ENCODE results near the gene RGMA.

The RGMA gene

GRCh38 chr15:93076875-93077274, 12.1 kb downstream of the RGMA start:
- DNase-seq (ENCODE audit: low spot score), result no peak
- in situ Hi-C loops (cut with MboI; ENCODE audit: low sequenced_read_pairs, unreplicated experiment), result loop anchor here (25.0 kb wide), 1 partner anchor 1035 kb away; no protein-coding TSS in a partner anchor
- TF ChIP-seq, protein P1, sequence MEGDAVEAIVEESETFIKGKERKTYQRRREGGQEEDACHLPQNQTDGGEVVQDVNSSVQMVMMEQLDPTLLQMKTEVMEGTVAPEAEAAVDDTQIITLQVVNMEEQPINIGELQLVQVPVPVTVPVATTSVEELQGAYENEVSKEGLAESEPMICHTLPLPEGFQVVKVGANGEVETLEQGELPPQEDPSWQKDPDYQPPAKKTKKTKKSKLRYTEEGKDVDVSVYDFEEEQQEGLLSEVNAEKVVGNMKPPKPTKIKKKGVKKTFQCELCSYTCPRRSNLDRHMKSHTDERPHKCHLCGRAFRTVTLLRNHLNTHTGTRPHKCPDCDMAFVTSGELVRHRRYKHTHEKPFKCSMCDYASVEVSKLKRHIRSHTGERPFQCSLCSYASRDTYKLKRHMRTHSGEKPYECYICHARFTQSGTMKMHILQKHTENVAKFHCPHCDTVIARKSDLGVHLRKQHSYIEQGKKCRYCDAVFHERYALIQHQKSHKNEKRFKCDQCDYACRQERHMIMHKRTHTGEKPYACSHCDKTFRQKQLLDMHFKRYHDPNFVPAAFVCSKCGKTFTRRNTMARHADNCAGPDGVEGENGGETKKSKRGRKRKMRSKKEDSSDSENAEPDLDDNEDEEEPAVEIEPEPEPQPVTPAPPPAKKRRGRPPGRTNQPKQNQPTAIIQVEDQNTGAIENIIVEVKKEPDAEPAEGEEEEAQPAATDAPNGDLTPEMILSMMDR (IDR thresholded peaks at IDR 0.05; ENCODE audit: borderline replicate concordance, control extremely low read depth, extremely low read depth, insufficient read depth, missing control alignments), result no peak

GRCh38 chr15:93076217-93076616, 12.8 kb downstream of the RGMA start:
- TF ChIP-seq, protein P1 (IDR thresholded peaks at IDR 0.05; ENCODE audit: borderline replicate concordance, control extremely low read depth, extremely low read depth, insufficient read depth, missing control alignments), result no peak
- no peak for DNase-seq (ENCODE audit: low spot score)
- in situ Hi-C loops (cut with MboI; ENCODE audit: low sequenced_read_pairs, unreplicated experiment), result loop anchor here (25.0 kb wide), 1 partner anchor 1036 kb away; no protein-coding TSS in a partner anchor

DNA sequence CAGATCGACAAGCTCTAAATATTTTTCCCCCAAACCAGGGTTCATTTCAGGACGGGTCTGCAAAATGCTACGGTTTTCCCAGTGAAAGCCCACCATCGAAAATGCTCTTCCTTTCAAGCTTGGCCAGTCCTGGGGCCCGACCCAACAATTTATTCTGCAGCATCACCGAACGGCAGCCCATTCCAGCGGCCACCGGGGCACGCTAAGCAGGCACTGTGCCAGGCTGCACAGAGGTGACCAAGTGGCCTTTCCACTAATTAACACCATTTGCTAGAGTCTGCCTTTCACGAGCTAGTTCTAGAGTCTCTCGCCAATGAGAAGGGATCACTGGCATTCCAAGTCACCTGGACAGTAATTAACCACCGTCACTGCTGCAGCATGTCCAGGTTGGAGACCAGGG, 14.4 kb downstream of the RGMA start:
- no peak for DNase-seq (ENCODE audit: low spot score)
- in situ Hi-C loops (cut with MboI; ENCODE audit: low sequenced_read_pairs, unreplicated experiment), result no loop called here
- TF ChIP-seq, protein P1 (IDR thresholded peaks at IDR 0.05; ENCODE audit: borderline replicate concordance, control extremely low read depth, extremely low read depth, insufficient read depth, missing control alignments), result no peak

- TF ChIP-seq, protein P1 (IDR thresholded peaks at IDR 0.05; ENCODE audit: borderline replicate concordance, control extremely low read depth, extremely low read depth, insufficient read depth, missing control alignments), result no peak
- DNase-seq (ENCODE audit: low spot score), result no peak
- in situ Hi-C loops (cut with MboI; ENCODE audit: low sequenced_read_pairs, unreplicated experiment), result no loop called here
Observed at GRCh38 chr15:93073465-93073952, 15.5 kb downstream of the RGMA start.

GRCh38 chr15:93072411-93073394, 16.3 kb downstream of the RGMA start:
- DNase-seq (ENCODE audit: low spot score), result no peak
- TF ChIP-seq, protein P1 (IDR thresholded peaks at IDR 0.05; ENCODE audit: borderline replicate concordance, control extremely low read depth, extremely low read depth, insufficient read depth, missing control alignments), result no peak
- in situ Hi-C loops (cut with MboI; ENCODE audit: low sequenced_read_pairs, unreplicated experiment), result no loop called here

- in situ Hi-C loops (cut with MboI; ENCODE audit: low sequenced_read_pairs, unreplicated experiment), result no loop called here
- no peak for DNase-seq (ENCODE audit: low spot score)
Observed at GRCh38 chr15:93072011-93072410, 17.0 kb downstream of the RGMA start.

More at GRCh38 chr15:93072011-93072410, 17.0 kb downstream of the RGMA start:
- TF ChIP-seq, protein P1 (IDR thresholded peaks at IDR 0.05; ENCODE audit: borderline replicate concordance, control extremely low read depth, extremely low read depth, insufficient read depth, missing control alignments), result no peak
